ENCODE data around the gene INPP5F.

- TF ChIP-seq CTCF (IDR thresholded peaks at IDR 0.05 in 8 of 11, conservative IDR thresholded peaks at IDR 0.05 in 3 of 11), result no peak
- TF ChIP-seq POLR2A (IDR thresholded peaks at IDR 0.05), result peak in 1 of 3 donors; percentile 40
These were observed 378 bp upstream of the INPP5F start for GRCh38 chr10:119725517-119725827.

All from spleen (tissue), 7 donors.